Stimulated activated CD4-positive, alpha-beta T cell treated with anti-CD3 and anti-CD28 coated beads, Interleukin-1b, Interleukin-23, amount 100 ng/mL, for 24 hours (primary cell): ENCODE data around the gene MADCAM1.

ENCODE experiments used
- DNase-seq, 4 experiments: peaks; one replicate each; pipeline ENCODE4 v3.0.0-alpha.2; 2020; ENCODE audit warnings: low read depth in 4 of 4, low spot score in 1 of 4

The MADCAM1 gene

DNA sequence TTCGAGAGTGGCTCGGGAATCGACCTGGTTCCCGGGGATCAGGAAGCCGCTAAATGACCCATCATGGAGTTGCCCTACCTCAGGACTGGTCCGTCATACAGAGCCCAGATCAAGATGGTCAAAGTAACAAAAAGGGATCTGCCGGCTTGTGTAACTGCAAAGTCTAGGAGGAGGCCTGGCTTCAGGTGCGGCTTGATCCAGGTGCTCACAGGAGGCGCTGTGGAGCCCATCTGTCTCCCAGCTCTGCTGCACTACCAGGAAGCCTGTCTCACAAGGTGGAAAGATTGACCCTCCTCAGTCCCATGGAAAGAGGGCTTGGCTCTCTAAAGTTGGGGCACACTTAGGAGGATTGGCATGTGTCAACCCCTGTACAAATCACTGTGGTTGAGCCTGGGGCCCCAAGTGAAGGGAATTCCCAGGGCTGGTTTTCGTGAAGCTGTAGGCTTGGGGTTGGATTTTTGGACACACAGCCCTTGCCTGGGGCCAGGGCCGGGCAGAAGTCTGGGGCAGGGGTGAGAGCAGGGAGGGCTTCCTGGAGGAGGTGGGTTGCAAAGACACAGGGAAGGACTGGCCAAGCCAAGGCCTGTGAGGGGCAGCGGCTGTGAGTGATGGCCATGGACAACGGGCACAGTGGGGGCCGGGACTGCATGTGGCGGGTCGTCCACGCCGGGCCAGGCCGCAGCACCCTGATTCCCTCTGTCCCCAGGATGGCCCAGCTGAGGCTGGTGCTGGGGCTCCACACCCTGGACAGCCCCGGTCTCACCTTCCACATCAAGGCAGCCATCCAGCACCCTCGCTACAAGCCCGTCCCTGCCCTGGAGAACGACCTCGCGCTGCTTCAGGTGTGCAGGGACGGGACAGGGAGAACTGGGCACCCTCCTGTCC, 51.8 kb downstream of the MADCAM1 start:
- DNase-seq, result no peak

DNA sequence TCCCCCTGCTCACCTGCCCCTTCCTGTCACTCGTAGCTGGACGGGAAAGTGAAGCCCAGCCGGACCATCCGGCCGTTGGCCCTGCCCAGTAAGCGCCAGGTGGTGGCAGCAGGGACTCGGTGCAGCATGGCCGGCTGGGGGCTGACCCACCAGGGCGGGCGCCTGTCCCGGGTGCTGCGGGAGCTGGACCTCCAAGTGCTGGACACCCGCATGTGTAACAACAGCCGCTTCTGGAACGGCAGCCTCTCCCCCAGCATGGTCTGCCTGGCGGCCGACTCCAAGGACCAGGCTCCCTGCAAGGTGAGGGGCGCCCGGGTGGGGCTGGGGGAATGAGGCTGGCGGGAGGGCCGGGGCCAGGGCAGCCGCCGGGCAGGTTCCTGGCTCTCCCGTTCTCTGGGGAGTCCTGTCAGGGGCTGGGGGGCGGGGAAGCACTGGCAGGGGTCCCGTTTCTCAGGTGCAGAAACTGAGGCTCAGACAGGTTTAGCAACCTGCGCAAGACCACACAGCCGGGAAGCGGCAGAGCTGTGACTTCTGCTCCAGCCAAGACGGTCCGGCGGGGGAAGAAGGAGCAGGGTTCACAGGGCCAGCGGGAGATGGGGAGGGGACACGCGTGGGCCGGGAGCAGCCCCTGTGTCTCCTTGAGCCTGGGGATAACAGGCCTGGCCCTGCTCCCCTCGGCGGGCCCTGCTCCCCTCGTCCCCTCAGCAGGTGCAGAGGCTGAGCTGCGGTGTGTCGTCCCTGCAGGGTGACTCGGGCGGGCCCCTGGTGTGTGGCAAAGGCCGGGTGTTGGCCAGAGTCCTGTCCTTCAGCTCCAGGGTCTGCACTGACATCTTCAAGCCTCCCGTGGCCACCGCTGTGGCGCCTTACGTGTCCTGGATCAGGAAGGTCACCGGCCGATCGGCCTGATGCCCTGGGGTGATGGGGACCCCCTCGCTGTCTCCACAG, 52.9 kb downstream of the MADCAM1 start:
- DNase-seq, result no peak

DNA sequence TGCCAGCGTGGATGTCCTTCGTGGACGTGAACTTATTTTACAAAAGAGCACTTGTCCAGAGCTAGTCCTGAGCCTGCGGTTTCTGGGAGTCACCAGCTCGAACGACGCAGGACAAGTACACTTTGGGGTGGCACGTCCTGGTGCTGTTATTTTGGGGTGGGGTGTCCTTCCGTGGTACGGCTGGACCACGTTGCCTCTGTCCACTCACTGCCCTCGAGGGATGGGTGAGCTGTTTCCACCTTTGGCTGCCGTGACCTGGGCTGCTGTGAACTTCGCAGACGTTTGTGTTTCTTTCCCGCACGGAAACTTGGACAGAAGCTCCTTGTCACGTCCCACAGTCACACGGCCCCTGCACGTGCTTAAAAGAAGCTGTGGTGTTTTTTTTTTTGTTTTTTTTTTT, 58.5 kb downstream of the MADCAM1 start:
- DNase-seq, result no peak
